Measurements from ENCODE around the gene SMARCB1.

Gene SMARCB1

DNA sequence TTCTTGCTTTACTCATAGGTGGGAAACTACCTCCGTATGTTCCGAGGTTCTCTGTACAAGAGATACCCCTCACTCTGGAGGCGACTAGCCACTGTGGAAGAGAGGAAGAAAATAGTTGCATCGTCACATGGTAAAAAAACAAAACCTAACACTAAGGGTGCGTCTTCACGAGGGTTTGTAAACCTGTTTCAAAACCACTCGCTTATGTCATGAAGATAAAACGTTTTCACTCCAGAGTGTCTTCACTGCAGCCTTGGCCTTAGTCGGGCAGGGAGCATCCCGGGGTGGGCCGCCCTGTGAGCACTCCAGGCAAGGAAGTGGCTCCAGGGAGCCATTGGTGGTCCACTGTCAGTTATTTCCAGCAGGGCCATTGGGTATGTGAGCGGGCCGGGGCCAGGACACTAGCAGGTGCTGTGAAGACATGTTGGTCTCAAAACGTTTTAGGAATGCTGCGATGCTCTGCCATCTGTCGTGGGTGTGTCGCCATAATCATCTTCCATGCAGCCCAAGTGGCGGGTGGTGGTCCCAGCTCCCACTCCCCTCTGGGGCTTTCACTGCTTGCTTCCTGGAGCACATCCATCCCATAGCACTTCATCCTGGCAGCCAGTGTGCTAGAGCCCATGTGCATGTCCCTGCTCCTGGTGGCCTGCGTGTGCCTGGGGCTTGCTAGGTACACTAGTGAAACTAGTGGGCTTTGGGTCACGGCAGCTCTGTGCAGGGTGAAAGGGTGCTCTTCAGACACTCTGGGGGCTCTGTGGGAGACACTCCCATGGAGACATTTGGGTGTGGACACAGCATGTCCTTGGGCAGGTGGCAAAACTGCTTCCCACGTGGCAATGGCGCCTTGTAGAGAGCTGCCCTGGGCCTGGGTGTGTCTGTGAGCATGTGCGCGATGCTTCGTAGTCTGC, 5.2 kb downstream of the SMARCB1 start:
- no peak for TF ChIP-seq ZNF274 (IDR thresholded peaks at IDR 0.05; ENCODE audit: low read depth, low read length)
- no peak overlapping the region for H3K4me3 ChIP-seq (ENCODE audit: low read length)

DNA sequence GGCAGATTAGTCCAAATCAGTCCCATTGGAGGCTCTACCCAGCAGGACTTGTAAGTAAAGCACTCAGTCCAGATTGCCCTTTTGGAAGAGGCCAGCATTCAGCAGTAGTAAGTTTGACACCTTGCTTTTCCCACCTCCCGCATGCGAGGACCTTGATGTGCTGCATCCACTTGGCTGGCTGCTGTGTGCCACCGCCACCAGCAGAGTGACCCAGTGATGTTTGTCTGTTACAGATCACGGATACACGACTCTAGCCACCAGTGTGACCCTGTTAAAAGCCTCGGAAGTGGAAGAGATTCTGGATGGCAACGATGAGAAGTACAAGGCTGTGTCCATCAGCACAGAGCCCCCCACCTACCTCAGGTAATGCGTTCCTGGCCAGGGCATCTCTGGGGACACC, 6.6 kb downstream of the SMARCB1 start:
- TF ChIP-seq ZNF274 (IDR thresholded peaks at IDR 0.05; ENCODE audit: low read depth, low read length) = no peak
- no peak overlapping the region for H3K4me3 ChIP-seq (ENCODE audit: low read length)

DNA sequence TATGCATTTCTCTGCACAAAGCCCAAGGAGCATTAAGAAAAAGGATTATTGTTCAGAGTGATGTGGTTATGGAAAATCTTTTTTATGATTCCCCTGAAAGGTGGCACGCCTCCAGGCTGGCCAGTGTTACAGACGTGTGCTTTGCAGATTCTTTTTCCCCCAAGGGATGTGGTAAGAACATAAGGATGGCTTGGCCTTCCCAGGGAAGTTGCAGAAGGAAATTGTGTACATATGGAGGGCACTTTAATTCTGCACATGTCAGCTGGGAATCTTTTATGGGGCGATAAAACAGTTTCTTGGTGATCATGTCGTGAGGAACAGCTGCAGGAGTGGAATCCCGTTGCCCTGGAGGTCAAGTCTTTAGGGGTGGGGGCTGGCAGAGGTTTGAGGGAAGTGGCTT, 9.7 kb downstream of the SMARCB1 start:
- no peak for TF ChIP-seq ZNF274 (IDR thresholded peaks at IDR 0.05; ENCODE audit: low read depth, low read length)
- no peak overlapping the region for H3K4me3 ChIP-seq (ENCODE audit: low read length)

DNA sequence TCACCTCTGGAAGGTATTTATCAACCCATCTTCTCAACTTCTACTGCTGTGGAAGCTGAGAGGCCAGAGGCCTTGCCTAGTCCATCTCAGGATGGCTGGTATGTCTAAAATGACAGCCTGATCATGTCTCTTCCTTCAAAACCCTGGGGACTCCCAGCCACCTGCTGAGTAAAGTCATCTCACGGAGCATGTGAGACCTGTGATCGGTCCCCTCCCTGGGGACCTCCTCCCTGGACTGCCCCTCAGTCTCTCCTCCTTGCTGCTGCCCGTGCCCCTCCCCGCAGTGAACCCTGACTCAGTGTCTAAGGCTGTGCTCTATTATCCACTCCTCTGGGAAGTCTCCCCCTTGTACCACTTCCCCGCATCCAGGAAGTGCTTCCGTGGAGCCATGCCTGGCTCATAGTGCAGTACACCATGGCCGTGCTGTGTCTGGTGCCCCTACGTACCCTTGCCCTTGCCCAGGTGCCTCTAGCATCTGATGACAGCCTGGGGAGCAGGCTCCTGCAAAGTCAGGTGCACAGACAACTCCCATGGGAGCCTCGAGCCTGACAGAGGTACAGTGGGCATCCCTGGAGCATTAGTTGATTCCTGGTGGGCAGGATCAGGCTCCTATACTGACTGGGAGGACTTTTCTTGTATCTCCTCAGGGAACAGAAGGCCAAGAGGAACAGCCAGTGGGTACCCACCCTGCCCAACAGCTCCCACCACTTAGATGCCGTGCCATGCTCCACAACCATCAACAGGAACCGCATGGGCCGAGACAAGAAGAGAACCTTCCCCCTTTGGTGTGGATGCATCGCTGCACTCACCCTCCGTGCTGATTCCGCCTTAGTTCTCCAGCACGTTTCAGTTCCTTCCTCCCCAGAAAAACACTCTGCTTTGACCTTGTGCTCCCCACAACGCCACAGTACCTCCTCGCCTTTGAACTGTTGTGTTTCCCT, 13.8 kb downstream of the SMARCB1 start:
- no peak for TF ChIP-seq ZNF274 (IDR thresholded peaks at IDR 0.05; ENCODE audit: low read depth, low read length)
- no peak overlapping the region; the same call in 1 of the 2 replicates for H3K4me3 ChIP-seq (ENCODE audit: low read length)

DNA sequence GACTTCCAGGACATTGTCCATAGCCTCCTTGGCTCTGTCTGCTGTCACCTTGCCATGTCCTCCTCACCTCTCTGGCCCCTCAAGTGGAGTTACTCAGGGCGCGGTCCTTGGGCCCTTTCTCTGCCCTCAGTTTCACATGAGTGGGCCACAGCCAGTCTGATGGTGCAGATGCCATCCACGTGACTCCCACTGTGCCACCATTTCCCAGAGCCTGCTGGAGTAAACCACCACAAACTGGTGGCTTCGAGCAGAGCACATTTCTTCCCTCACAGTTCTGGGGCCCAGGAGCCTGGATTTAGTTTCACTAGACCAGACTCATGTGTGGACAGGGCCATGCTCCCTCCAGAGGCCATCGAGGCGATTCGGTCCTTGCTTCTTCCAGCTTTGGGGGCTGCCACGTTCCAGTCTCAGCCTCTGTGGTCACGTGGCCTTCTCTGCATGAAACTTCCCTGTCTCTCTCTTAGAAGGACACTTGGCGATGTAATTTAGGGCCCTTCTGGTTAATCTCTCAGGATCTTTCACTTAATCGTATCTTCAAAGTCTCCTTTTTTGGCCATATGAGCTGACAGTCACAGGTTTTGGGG, 14.6 kb downstream of the SMARCB1 start:
- no peak for TF ChIP-seq ZNF274 (IDR thresholded peaks at IDR 0.05; ENCODE audit: low read depth, low read length)
- no peak overlapping the region for H3K4me3 ChIP-seq (ENCODE audit: low read length)

DNA sequence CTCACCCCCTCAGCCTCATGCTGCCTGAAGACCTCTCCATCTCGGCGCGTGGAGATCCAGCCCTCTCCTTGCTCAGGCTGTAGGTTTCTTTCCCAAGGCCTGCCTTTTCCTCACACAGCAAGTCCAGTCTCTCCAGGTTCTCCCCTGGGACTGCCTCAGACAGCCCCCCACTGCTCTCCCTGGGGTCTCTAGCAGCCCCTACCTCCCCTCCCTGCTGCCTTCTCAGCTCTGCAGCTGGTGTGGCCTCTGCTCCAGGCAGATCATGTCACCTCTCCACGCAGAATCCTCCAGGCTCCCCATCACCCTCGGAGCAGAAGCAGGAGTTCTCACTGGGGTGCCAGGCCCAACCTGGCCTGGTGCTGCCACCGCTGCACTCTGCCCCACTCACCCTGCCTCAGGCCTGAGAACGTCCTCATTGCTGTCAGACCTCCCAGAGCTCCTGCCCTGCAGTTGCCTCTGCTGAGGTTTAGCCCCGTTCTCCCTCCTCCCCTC, 15.2 kb downstream of the SMARCB1 start:
- no peak overlapping the region for H3K4me3 ChIP-seq (ENCODE audit: low read length)
- TF ChIP-seq ZNF274 (IDR thresholded peaks at IDR 0.05; ENCODE audit: low read depth, low read length) = no peak

DNA sequence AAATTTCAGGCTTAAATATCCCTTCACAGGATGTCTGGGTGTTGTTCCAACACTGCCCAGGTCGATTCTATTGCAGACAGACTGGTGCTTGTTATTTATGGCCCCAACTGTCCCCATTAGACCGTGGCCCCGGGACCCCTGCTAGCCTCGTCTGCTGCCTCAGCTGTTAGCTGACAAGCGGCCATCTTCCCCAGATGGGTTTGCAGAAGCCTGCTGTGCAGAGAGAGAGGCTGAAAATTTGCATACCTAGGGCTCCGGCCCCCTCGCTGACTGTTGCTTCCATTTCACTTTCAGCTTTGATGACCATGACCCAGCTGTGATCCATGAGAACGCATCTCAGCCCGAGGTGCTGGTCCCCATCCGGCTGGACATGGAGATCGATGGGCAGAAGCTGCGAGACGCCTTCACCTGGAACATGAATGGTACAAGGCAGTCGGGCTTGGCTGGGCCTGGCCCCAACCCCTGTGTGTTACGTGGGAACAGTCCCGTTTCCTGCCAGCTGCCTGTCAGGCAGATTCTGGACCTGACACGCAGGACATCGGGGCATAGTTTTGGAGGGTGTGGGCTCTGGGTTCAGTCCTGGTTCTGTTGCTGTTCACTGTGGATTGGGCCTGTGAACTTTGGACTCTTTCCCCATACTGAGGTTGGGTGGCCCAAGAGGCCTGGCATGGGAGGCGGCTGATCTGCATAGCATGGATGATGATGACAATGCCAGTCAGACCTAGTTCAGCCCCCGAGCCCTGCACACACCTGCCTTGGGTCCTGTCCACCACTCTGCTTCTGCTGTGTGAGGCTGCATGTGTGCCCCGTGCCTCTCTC, 16.4 kb downstream of the SMARCB1 start:
- no peak for TF ChIP-seq ZNF274 (IDR thresholded peaks at IDR 0.05; ENCODE audit: low read depth, low read length)
- no peak overlapping the region; the same call in 1 of the 2 replicates for H3K4me3 ChIP-seq (ENCODE audit: low read length)

DNA sequence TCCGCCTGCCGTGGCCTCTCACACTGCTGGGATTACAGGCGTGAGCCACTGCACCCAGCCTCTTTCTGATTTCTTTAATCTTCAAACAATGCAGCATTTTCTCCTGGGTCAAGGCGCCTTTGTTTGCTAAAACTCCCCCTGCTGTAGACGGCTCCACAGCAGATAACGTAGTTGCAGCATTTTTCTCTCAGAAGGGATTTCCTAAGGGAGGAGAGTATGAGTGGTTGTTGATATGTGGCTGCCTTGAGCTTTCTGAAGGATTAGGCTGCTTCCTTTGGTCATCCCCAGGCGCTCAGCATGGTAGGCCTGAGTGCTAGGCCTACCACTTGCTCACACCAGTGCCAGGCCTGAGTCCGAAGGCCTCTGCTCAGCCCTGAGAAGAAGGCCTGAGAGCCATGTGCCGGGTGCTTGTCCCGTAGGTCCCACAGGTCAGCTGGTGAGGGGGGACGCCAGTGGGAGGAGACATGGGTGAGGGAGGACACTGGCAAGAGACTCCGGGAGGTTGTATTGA, 18.1 kb downstream of the SMARCB1 start:
- TF ChIP-seq ZNF274 (IDR thresholded peaks at IDR 0.05; ENCODE audit: low read depth, low read length) = no peak
- no peak overlapping the region for H3K4me3 ChIP-seq (ENCODE audit: low read length)

DNA sequence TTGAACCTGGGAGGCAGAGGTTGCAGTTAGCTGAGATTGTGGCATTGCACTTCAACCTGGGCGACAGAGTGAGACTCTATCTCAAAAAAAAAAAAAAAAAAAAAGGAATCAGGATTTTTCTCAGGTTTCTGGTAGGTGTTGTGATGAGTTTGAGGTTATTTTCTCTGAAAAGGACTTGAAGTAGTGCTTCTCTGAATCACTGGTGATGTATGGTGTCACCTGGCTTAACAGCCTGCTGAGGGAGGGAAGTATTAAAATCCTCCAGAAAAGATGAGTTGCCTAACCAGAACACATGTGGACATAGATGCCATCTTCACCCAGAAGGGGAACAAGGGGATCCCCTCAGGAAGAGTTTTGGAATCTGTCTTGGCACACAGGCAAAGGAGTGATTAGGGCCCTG, 20.1 kb downstream of the SMARCB1 start:
- H3K4me3 ChIP-seq (ENCODE audit: low read length) = no peak overlapping the region
- TF ChIP-seq ZNF274 (IDR thresholded peaks at IDR 0.05; ENCODE audit: low read depth, low read length) = no peak

DNA sequence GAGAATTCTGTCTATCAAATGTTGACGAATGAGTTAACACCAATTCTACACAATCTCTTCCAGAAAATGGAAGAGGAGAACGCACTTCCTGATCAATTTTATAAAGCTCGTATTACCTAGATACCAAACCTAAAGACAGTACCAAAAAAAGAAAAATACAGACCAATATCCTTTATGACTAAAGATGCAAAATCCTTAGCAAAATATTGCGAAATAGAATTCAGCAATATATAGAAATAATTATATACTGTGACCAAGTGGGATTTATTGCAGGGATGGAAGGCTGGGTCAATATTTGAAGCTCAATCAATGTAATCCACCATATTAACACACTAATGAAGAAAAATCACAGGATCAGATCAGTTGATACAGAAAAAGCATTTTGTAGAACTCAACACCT, 25.6 kb downstream of the SMARCB1 start:
- H3K4me3 ChIP-seq (ENCODE audit: low read length) = no peak overlapping the region
- TF ChIP-seq ZNF274 (IDR thresholded peaks at IDR 0.05; ENCODE audit: low read depth, low read length) = no peak

DNA sequence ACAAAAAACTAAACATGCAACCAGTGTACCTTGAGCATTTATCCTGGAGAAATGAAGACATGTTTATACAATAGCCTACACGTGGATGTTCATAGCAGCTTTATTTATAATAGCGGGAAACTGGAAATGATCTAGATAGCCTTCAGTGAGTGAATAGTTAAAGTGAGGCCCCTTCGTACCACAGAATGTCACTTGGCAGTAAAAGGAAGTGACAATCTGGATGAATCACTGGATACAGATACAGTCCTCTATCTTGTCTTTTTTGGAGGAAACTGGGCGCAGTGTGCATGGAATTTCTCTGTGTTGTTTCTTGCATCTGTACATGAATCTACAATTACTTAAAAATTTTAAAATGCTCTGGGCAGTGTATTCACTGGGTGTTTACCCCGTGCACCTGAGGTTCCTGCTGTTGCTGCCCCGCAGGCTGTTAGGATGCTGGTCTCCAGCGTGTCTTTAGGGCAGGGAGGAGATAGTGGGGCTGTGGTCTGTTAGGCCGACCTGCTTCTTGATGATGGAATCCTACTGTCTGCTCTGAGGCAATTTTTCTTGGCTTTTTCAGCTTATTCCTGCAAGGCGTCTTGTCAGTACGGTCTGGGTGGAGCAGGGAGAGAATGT, 28.9 kb downstream of the SMARCB1 start:
- no peak for TF ChIP-seq ZNF274 (IDR thresholded peaks at IDR 0.05; ENCODE audit: low read depth, low read length)

DNA sequence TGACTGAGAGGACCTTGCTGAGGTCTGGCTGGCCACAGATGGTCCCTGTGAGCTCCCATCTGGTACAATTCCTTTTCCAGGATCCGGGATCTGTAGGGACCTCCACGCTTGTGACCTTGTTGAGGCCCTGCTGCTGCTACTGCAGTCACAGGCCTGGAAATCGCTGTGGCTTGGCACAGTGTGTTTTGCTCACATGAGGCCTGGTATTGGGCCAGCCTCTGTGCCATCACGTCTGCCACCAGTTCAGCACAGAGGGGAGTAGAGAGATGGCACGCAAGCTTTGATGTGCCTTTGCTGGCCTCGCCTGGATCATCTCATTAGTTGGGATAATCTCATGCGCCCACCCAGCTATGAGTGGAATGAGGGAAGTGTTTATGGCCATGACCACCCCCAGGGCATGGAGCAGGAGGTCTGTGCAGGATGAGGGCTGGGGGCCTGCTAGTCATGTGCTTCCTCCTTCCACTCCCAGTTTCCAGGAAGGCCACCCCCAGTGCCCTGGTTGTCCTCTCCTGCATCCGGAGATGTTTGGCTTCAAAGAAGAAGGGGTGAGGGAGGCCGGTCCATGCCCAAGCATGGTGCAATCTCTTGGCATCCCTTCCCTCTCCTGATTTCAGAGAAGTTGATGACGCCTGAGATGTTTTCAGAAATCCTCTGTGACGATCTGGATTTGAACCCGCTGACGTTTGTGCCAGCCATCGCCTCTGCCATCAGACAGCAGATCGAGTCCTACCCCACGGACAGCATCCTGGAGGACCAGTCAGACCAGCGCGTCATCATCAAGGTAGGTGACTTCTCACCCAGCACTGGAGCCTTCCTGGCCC, 29.6 kb downstream of the SMARCB1 start:
- H3K4me3 ChIP-seq (ENCODE audit: low read length) = no peak overlapping the region
- TF ChIP-seq ZNF274 (IDR thresholded peaks at IDR 0.05; ENCODE audit: low read depth, low read length) = no peak

More for the DNA sequence above, 28.9 kb downstream of the SMARCB1 start:
- no peak overlapping the region for H3K4me3 ChIP-seq (ENCODE audit: low read length)
